Breast epithelium (tissue), 3 donors: Measurements from ENCODE around the gene IPO13.

ENCODE experiments used
- POLR2A ChIP-seq: fragments of 450-650 bp; IDR thresholded peaks from one replicate; pipeline ENCODE4 v1.6.1; 2016; ENCODE audit warnings: antibody characterized with exemption, mild to moderate bottlenecking, moderate library complexity
- POLR2AphosphoS5 ChIP-seq, 3 donors: sonication (generic); formaldehyde crosslinking; IDR thresholded peaks; one replicate each; pipeline ENCODE4 v1.6.1; 2017; ENCODE audit warnings: antibody characterized with exemption in 3 of 3
- TF ChIP-seq, protein P1 (sequence below), 3 donors: fragments of 450-650 bp; IDR thresholded peaks; one replicate each; pipeline ENCODE4 v1.5.1; 2016 to 2017; ENCODE audit warnings: antibody characterized with exemption in 3 of 3, mild to moderate bottlenecking in 3 of 3, moderate library complexity in 3 of 3

DNA sequence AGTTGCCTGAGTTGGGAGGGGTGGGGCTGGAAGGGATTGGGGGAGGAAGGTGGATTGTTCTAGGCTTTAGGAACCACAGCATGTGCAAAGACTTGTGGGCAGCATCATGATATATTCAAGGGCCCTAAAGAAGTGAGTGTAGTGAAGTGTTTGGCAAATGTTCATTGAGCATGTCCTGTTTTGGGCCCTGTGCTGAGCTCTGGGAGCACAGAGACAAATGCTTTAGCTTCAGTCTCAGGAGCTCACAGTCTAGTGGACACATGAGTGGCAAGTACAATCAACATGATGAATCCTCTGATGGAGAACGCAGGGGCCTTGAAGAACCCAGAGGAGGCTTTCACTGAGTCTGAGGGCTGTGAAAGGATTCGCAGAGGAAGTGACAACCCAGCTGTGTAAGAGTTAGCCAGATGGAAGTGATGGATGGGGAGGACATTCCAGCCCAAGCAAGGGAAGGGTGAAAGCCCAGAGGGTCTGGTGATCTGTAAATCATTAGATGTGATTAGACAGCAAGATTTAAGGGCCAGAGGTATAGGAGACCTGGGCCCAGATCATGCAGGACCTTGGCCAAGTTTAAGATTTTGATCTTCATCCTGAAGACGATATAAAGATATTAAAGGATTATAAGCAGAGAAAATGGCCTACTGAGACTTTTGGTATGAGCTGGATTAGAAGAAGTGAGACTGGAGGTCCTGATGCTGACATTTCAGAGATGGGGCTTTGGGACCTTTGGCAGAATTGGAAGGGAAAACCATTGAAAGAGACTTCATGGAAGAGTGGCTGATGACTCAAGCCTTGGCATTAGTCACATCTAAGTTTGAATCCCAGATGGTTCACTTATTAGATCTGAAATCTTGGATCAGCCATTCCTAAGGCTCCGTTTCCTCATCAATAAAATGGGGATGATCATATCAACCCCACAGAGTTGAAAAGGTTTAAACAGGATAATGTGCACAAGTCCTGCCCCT lies 4.6 kb downstream of the IPO13 start:
- TF ChIP-seq POLR2AphosphoS5 (IDR thresholded peaks at IDR 0.05), result no peak
- TF ChIP-seq, protein P1, sequence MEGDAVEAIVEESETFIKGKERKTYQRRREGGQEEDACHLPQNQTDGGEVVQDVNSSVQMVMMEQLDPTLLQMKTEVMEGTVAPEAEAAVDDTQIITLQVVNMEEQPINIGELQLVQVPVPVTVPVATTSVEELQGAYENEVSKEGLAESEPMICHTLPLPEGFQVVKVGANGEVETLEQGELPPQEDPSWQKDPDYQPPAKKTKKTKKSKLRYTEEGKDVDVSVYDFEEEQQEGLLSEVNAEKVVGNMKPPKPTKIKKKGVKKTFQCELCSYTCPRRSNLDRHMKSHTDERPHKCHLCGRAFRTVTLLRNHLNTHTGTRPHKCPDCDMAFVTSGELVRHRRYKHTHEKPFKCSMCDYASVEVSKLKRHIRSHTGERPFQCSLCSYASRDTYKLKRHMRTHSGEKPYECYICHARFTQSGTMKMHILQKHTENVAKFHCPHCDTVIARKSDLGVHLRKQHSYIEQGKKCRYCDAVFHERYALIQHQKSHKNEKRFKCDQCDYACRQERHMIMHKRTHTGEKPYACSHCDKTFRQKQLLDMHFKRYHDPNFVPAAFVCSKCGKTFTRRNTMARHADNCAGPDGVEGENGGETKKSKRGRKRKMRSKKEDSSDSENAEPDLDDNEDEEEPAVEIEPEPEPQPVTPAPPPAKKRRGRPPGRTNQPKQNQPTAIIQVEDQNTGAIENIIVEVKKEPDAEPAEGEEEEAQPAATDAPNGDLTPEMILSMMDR (IDR thresholded peaks at IDR 0.05), result no peak
- no peak for TF ChIP-seq POLR2A
